Keratinocyte (primary cell): Measurements from ENCODE around the gene AHCYL2.

ENCODE experiments used
- CTCF ChIP-seq, 3 experiments: IDR thresholded peaks in 1 of 3; conservative IDR thresholded peaks in 1 of 3; optimal IDR thresholded peaks in 1 of 3; 2 replicates in 2 of 3; 3 replicates in 1 of 3; pipeline versions ENCODE3 to v1.5.1; 2011; ENCODE audit warnings: low read length in 3 of 3, mild to moderate bottlenecking in 3 of 3, moderate library complexity in 2 of 3, control low read depth in 1 of 3, inconsistent platforms in 1 of 3; ENCODE audit not compliant: insufficient read depth in 2 of 3; ENCODE audit errors: extremely low read depth in 1 of 3
- EZH2 ChIP-seq: IDR thresholded peaks from one replicate; pipeline ENCODE4 v1.6.1; 2012; ENCODE audit warnings: inconsistent platforms, mild to moderate bottlenecking, low read length, moderate library complexity

- TF ChIP-seq CTCF (optimal IDR thresholded peaks at IDR 0.05 in 1 of 3, IDR thresholded peaks at IDR 0.05 in 1 of 3, conservative IDR thresholded peaks at IDR 0.05 in 1 of 3; ENCODE audit: extremely low read depth in 1 of 3, insufficient read depth in 2 of 3, low read length in 3 of 3): no peak
- no peak for TF ChIP-seq EZH2
These were observed 242.0 kb downstream of the AHCYL2 start for GRCh38 chr7:129466796-129467195.
